Choroid plexus epithelial cell (primary cell): ENCODE data around the gene KCND3.

Experiments
- DNase-seq: peaks from one replicate; pipeline ENCODE4 v3.0.0-alpha.2; 2010; ENCODE audit warnings: low read depth
- H3K4me3 ChIP-seq: 2 replicates; pipeline ENCODE4 v1.5.1; 2011; ENCODE audit warnings: low read depth, mild to moderate bottlenecking, control low read depth, low read length, moderate library complexity
- TF ChIP-seq, protein P1 (sequence below): conservative IDR thresholded peaks from 2 replicates; pipeline ENCODE4 v1.5.1; 2011; ENCODE audit warnings: low read depth, mild to moderate bottlenecking, control low read depth, inconsistent platforms, low read length, moderate library complexity

The KCND3 gene

GRCh38 chr1:111963985-111964738 lies 25.3 kb downstream of the KCND3 start:
- TF ChIP-seq, protein P1, sequence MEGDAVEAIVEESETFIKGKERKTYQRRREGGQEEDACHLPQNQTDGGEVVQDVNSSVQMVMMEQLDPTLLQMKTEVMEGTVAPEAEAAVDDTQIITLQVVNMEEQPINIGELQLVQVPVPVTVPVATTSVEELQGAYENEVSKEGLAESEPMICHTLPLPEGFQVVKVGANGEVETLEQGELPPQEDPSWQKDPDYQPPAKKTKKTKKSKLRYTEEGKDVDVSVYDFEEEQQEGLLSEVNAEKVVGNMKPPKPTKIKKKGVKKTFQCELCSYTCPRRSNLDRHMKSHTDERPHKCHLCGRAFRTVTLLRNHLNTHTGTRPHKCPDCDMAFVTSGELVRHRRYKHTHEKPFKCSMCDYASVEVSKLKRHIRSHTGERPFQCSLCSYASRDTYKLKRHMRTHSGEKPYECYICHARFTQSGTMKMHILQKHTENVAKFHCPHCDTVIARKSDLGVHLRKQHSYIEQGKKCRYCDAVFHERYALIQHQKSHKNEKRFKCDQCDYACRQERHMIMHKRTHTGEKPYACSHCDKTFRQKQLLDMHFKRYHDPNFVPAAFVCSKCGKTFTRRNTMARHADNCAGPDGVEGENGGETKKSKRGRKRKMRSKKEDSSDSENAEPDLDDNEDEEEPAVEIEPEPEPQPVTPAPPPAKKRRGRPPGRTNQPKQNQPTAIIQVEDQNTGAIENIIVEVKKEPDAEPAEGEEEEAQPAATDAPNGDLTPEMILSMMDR: no peak
- no peak overlapping the region for H3K4me3 ChIP-seq
- no peak for DNase-seq

DNA sequence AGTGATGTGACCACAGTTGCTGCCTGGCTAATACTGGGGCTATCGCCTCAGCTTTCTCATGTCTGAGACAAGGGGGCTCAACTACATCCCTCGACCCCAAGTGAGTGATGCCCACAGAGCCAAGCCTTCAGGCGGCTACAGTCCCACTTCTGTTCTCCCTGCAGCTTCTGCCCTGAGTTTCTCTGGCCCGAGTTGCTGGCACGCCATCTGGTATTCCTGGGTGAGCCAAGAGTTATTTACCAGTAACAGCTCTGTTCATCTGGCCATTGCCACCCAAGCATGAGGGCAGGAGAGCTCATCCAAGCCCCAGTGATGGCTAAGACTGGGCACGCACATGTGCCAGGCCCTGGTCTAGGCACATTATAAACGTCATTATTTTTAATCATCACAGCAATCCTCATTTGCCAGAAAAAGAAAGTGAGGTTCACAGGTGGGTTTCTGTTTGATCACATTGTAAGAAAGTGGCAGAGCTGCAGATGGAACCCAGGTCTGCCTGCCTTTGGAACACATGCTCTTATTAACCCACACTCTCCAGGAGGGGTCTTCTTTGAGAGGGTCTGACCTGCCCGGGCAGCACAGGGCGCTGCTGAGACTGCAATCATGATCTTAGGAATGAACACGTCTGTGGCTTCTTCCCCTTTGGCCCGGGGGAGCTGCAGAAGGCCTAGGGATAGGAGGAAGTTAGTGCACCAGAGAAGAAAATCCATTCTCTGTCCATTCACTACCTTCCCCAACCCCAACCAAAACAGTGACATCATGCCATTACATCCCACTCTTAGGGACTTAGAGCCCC lies 27.5 kb downstream of the KCND3 start:
- no peak overlapping the region for H3K4me3 ChIP-seq
- DNase-seq: no peak
- TF ChIP-seq, protein P1: no peak

DNA sequence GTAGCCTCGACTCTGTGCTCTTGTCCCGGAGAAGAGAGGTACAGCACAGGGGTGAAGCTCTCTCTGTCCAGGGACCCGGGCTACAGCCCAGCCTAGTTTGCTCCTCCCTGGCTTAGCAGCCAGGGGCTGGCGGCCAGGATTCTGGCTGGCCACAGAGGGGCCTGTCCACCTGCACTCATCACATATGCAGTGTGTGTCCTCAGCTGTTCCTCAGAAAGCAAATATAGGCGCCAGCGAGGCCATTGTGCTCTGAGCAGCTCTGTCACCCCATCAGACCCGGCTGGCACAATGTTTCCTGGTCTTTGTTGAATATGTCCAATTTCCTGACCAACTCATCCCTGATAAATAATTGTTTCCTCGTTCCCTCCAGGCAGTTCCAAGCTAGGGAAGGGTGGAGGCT lies 28.5 kb downstream of the KCND3 start:
- TF ChIP-seq, protein P1: no peak
- no peak for DNase-seq
- no peak overlapping the region for H3K4me3 ChIP-seq

DNA sequence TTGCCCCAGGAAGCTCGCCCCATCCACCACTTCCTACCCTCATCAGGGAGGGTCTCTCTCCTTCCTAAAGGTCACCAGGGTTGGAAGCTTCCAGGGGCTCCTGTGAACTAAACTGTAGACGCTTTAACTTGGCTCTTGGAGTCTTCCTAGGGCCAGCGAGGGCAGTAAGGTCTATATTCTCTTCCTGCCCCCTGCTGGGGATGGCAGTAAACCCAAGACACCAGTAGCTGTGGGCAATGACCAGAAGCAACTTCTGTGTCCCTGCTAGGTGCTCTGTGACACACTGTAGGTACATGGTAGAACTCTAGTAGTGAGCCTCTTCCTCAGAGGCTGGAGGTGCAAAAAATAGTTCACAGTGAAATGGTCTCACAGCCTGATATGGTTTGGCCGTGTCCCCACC lies 30.0 kb downstream of the KCND3 start:
- TF ChIP-seq, protein P1: no peak
- no peak overlapping the region for H3K4me3 ChIP-seq
- DNase-seq: no peak

- DNase-seq: no peak
- H3K4me3 ChIP-seq: no peak overlapping the region
- TF ChIP-seq, protein P1: no peak
Observed at GRCh38 chr1:111958851-111959250, 30.6 kb downstream of the KCND3 start.

DNA sequence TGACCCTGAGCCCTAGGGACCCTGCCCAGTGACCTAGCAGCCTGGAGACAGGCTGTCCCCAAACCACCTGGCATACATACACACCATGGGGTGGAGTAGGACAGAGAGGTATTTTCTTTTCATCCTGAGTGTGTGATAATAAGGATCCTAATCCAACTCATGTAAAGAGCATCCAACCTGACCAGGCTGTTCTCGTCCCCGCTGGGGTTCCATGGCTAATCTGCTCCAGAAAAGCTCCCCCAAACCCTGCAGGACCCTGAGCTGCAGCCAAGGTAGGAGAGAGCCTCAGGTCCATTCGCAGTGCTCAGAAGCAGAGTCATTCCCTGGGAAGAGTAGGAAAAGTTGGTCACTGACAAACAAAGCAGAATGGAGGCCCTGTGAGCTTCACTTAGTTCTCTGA lies 31.4 kb downstream of the KCND3 start:
- TF ChIP-seq, protein P1: no peak
- no peak overlapping the region for H3K4me3 ChIP-seq
- no peak for DNase-seq
